Cerebellar cortex (tissue), 1 donor: ENCODE results near the gene NR2F2.
"Not testable (repeated sequence)": the region's sequence is repeated elsewhere in the genome, so short reads cannot be mapped to it uniquely, and the experiment has no call there.

Experiments
- DNase-seq: peaks from one replicate; pipeline ENCODE4 v3.0.0-alpha.2; 2015; ENCODE audit warnings: low spot score

The NR2F2 gene

GRCh38 chr15:96367311-96368200 is 37.1 kb downstream of the NR2F2 start:
- no peak for DNase-seq

- DNase-seq: no peak
Observed at GRCh38 chr15:96369351-96369750, 38.9 kb downstream of the NR2F2 start.

GRCh38 chr15:96369825-96370621 is 39.5 kb downstream of the NR2F2 start:
- DNase-seq: no peak

- DNase-seq: no peak
Observed at GRCh38 chr15:96372554-96372953, 42.1 kb downstream of the NR2F2 start.

- no peak for DNase-seq
Observed at GRCh38 chr15:96374499-96374898, 44.0 kb downstream of the NR2F2 start.

DNA sequence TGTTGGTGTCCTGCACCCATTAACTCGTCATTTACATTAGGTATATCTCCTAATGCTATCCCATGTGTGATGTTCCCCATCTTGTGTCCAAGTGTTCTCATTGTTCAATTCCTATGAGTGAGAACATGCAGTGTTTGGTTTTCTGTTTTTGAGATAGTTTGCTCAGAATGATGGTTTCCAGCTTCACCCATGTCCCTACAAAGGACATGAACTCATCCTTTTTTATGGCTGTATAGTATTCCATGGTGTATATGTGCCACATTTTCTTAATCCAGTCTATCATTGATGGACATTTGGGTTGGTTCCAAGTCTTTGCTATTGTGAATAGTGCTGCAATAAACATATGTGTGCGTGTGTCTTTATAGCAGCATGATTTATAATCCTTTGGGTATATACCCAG is 49.1 kb downstream of the NR2F2 start:
- DNase-seq: not testable (repeated sequence)

- DNase-seq: no peak
Observed at GRCh38 chr15:96381463-96381862, 51.0 kb downstream of the NR2F2 start.

- no peak for DNase-seq
Observed at GRCh38 chr15:96385195-96385594, 54.7 kb downstream of the NR2F2 start.

GRCh38 chr15:96388673-96389072 is 58.2 kb downstream of the NR2F2 start:
- DNase-seq: no peak
